ENCODE data around the gene PITPNM3. TPM values are rescaled to one million over a fixed set of nuclear protein-coding genes. Genes with fewer than 3 reads are reported as not detected.

The PITPNM3 gene
- total and polyA plus RNA-seq, 2 experiments from 2014 or later = 1.0 to 1.5 TPM

- TF ChIP-seq REST (IDR thresholded peaks at IDR 0.05; ENCODE audit: unreplicated experiment) (no peak), ZNF462 (CRISPR knock-in tag; IDR thresholded peaks at IDR 0.05) (no peak), ZNF114 (CRISPR knock-in tag; IDR thresholded peaks at IDR 0.05) (no peak), NANOG (IDR thresholded peaks at IDR 0.05; ENCODE audit: borderline replicate concordance) (no peak), ZNF331 (CRISPR knock-in tag; IDR thresholded peaks at IDR 0.05; ENCODE audit: low read depth) (no peak), JUNB (IDR thresholded peaks at IDR 0.05; ENCODE audit: unreplicated experiment) (no peak)
Measured at GRCh38 chr17:6575596-6575988, 19.2 kb upstream of the PITPNM3 start (continued).
